Spleen (tissue), 7 donors: Measurements from ENCODE around the gene OPCML.

Source experiments
- CTCF ChIP-seq, 11 experiments: fragments of 200-600 bp in 7 of 11; fragments of 450-650 bp in 4 of 11; sonication (generic) in 4 of 11; IDR thresholded peaks in 8 of 11; conservative IDR thresholded peaks in 3 of 11; 1 replicate in 7 of 11; 2 replicates in 4 of 11; pipeline versions ENCODE4 v1.4.0 to v1.8.0; 2016 to 2021; ENCODE audit warnings: antibody characterized with exemption in 11 of 11, inconsistent platforms in 4 of 11, mild to moderate bottlenecking in 1 of 11
- POLR2A ChIP-seq, 3 donors: fragments of 450-650 bp; IDR thresholded peaks; one replicate each; pipeline ENCODE4 v1.5.1; 2017; ENCODE audit warnings: antibody characterized with exemption in 3 of 3, mild to moderate bottlenecking in 1 of 3
- donor health status: DM: no; HTN: no; CAD: no; lungs with moderate emphysema.
- donor health status: DM: no; HTN: no; CAD: no.
- donor health status: DM: no; HTN: no; CAD: no.

DNA sequence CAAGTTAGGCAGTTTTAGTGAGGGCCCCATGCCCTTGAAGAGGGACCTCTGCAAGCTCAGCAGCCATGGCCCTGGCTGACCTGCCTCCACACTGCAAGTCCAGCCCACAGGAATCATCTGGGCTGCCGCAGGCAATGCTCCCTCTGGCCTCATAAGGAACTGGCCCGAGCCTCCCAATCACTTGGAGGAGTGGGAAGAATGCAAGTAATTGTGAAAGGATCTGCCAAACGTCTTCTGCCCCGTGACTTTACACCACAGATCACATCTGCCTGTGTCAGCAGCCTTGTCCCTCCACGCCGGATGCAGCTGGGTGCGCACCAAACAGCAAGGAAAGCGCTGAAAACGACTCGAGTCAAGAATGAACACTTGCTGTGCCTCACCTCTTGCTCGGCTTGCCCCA lies 23.8 kb downstream of the OPCML start:
- TF ChIP-seq POLR2A (IDR thresholded peaks at IDR 0.05) = no peak
- TF ChIP-seq CTCF (IDR thresholded peaks at IDR 0.05 in 8 of 11, conservative IDR thresholded peaks at IDR 0.05 in 3 of 11) = no peak
